ENCODE data around the gene TNFRSF14. TPM values are rescaled to one million over a fixed set of nuclear protein-coding genes. Genes with fewer than 3 reads are reported as not detected.

The TNFRSF14 gene
- total and polyA plus RNA-seq, 2 of the 13 experiments (the other 11 are each of a cell fraction or from before 2014, with no cell fraction given), result 11.9 to 49.9 TPM

GRCh38 chr1:2610036-2610959 is 54.1 kb downstream of the TNFRSF14 start (continued):
- no peak for TF ChIP-seq HOXA3 (CRISPR knock-in tag; IDR thresholded peaks at IDR 0.05)
- no peak for TF ChIP-seq RFX3 (CRISPR knock-in tag; IDR thresholded peaks at IDR 0.05)
- no peak for TF ChIP-seq SIX4 (CRISPR knock-in tag; IDR thresholded peaks at IDR 0.05)
- TF ChIP-seq, protein P1, sequence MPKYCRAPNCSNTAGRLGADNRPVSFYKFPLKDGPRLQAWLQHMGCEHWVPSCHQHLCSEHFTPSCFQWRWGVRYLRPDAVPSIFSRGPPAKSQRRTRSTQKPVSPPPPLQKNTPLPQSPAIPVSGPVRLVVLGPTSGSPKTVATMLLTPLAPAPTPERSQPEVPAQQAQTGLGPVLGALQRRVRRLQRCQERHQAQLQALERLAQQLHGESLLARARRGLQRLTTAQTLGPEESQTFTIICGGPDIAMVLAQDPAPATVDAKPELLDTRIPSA (CRISPR knock-in tag; IDR thresholded peaks at IDR 0.05; ENCODE audit: borderline replicate concordance), result no peak
- no peak for TF ChIP-seq ZNF788 (CRISPR knock-in tag; IDR thresholded peaks at IDR 0.05; ENCODE audit: borderline replicate concordance)

- ChIA-PET CTCF (ENCODE audit: low intra/inter-chr PET ratio, low total read pairs) (no interaction called here), POLR2A (interaction anchor here (1.3 kb wide), 1 partner anchor 25 kb away, joined by 3 read pairs; no protein-coding TSS in a partner anchor)
- TF ChIP-seq ZUFSP (CRISPR knock-in tag; IDR thresholded peaks at IDR 0.05; ENCODE audit: borderline replicate concordance) (no peak), REXO4 (CRISPR knock-in tag; IDR thresholded peaks at IDR 0.05; ENCODE audit: borderline replicate concordance) (no peak), AGO1 (IDR thresholded peaks at IDR 0.05; ENCODE audit: low read depth, low read length, poor library complexity, severe bottlenecking) (peak; percentile 10), GABPB1 (CRISPR knock-in tag; IDR thresholded peaks at IDR 0.05) (peak; percentile 12; the same call in 1 of the 2 replicates), ZNF124 (CRISPR knock-in tag; IDR thresholded peaks at IDR 0.05) (no peak)
- TF ChIP-seq, protein P2, sequence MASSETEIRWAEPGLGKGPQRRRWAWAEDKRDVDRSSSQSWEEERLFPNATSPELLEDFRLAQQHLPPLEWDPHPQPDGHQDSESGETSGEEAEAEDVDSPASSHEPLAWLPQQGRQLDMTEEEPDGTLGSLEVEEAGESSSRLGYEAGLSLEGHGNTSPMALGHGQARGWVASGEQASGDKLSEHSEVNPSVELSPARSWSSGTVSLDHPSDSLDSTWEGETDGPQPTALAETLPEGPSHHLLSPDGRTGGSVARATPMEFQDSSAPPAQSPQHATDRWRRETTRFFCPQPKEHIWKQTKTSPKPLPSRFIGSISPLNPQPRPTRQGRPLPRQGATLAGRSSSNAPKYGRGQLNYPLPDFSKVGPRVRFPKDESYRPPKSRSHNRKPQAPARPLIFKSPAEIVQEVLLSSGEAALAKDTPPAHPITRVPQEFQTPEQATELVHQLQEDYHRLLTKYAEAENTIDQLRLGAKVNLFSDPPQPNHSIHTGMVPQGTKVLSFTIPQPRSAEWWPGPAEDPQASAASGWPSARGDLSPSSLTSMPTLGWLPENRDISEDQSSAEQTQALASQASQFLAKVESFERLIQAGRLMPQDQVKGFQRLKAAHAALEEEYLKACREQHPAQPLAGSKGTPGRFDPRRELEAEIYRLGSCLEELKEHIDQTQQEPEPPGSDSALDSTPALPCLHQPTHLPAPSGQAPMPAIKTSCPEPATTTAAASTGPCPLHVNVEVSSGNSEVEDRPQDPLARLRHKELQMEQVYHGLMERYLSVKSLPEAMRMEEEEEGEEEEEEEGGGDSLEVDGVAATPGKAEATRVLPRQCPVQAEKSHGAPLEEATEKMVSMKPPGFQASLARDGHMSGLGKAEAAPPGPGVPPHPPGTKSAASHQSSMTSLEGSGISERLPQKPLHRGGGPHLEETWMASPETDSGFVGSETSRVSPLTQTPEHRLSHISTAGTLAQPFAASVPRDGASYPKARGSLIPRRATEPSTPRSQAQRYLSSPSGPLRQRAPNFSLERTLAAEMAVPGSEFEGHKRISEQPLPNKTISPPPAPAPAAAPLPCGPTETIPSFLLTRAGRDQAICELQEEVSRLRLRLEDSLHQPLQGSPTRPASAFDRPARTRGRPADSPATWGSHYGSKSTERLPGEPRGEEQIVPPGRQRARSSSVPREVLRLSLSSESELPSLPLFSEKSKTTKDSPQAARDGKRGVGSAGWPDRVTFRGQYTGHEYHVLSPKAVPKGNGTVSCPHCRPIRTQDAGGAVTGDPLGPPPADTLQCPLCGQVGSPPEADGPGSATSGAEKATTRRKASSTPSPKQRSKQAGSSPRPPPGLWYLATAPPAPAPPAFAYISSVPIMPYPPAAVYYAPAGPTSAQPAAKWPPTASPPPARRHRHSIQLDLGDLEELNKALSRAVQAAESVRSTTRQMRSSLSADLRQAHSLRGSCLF (CRISPR knock-in tag; IDR thresholded peaks at IDR 0.05; ENCODE audit: borderline replicate concordance), result peak; percentile 65; the same call in 1 of the 2 replicates
- TF ChIP-seq, protein P3, sequence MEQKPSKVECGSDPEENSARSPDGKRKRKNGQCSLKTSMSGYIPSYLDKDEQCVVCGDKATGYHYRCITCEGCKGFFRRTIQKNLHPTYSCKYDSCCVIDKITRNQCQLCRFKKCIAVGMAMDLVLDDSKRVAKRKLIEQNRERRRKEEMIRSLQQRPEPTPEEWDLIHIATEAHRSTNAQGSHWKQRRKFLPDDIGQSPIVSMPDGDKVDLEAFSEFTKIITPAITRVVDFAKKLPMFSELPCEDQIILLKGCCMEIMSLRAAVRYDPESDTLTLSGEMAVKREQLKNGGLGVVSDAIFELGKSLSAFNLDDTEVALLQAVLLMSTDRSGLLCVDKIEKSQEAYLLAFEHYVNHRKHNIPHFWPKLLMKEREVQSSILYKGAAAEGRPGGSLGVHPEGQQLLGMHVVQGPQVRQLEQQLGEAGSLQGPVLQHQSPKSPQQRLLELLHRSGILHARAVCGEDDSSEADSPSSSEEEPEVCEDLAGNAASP (CRISPR knock-in tag; IDR thresholded peaks at IDR 0.05; ENCODE audit: borderline replicate concordance), result no peak
Observed at GRCh38 chr1:2611031-2611501, 54.9 kb downstream of the TNFRSF14 start.

More at GRCh38 chr1:2611031-2611501, 54.9 kb downstream of the TNFRSF14 start:
- Histone ChIP-seq H3K4me3 (replicated peaks in 1 of 3; ENCODE audit: insufficient read depth in 1 of 3, low read depth in 2 of 3, low read length in 3 of 3) (no peak overlapping the region), H3K27ac (ENCODE audit: extremely low read length, insufficient read depth, low read length) (no peak overlapping the region), H4K20me1 (ENCODE audit: insufficient read depth, low read length) (no peaks in the 10 kb centered on the region), H3K27me3 (ENCODE audit: control insufficient read depth in 1 of 2, insufficient read depth in 2 of 2, low read length in 2 of 2) (peaks cover 7 to 54% of the 10 kb centered on the region in 2 experiments; a peak in 4 of 5 replicates), H3K36me3 (replicated peaks in 1 of 2; ENCODE audit: control insufficient read depth in 1 of 2, insufficient read depth in 2 of 2, low read length in 2 of 2) (no peaks in the 10 kb centered on the region), H3K9me3 (ENCODE audit: low read length) (no peaks in the 10 kb centered on the region), H3K9ac (ENCODE audit: insufficient read depth, low read depth, low read length) (no peak overlapping the region), H3K79me2 (ENCODE audit: insufficient read depth, low read length) (no peaks in the 10 kb centered on the region), H3K4me2 (ENCODE audit: low read depth, low read length) (peak overlapping the region; percentile 18; the same call in 1 of the 2 replicates), H2AFZ (ENCODE audit: low read length) (no peak overlapping the region), H3K4me1 (ENCODE audit: insufficient read depth, low read length) (peaks cover 6% of the 10 kb centered on the region; the same call in 1 of the 2 replicates)
- 9% methylated on average over 10 of the region's 24 CpGs for WGBS (ENCODE audit: low lambda C conversion rate)
- no TSS peak for BruUV-seq (replicated peaks)
- intact Hi-C loops (cut with micrococcal nuclease; ENCODE audit: unreplicated experiment), result no loop called here
- in situ Hi-C loops (cut with HindIII; ENCODE audit: extremely low pct_ligation_motif_present, low pct_unique_long_range_greater_than_20kb), result no loop called here
- ATAC-seq, result peak; percentile 62
- no peak for DNase-seq (ENCODE audit: low spot score)
- FAIRE-seq, result no peak

Measured in HepG2 (cell line).